Upper lobe of right lung (tissue), 1 donor: ENCODE results near the gene HDAC4. TPM values are rescaled to one million over a fixed set of nuclear protein-coding genes. Genes with fewer than 3 reads are reported as not detected.

Experiments
- ATAC-seq: fragments of 200-7000 bp; cut with Tn5 transposase; one replicate; pipeline ENCODE4 v1.9.1; 2020; ENCODE audit warnings: mild to moderate bottlenecking, moderate library complexity
- DNase-seq: peaks from one replicate; pipeline ENCODE4 v3.0.0-alpha.2; 2020
- H3K27ac ChIP-seq: fragments of 200-600 bp; one replicate; pipeline ENCODE4 v1.8.0; 2022
- H3K27me3 ChIP-seq: fragments of 200-600 bp; one replicate; pipeline ENCODE4 v1.8.0; 2022; ENCODE audit warnings: mild to moderate bottlenecking
- H3K36me3 ChIP-seq: fragments of 200-600 bp; one replicate; pipeline ENCODE4 v1.8.0; 2022
- H3K4me1 ChIP-seq: fragments of 200-600 bp; one replicate; pipeline ENCODE4 v1.8.0; 2022
- H3K4me3 ChIP-seq: fragments of 200-600 bp; one replicate; pipeline ENCODE4 v1.8.0; 2022; ENCODE audit warnings: mild to moderate bottlenecking
- H3K9me3 ChIP-seq: fragments of 200-600 bp; one replicate; pipeline ENCODE4 v1.8.0; 2022
- intact Hi-C: fragments of 100-400 bp; cut with DNase I; formaldehyde crosslinking; loops from one replicate; pipeline ENCODE4 v1.11.0; 2022
- total RNA-seq: library from RNA; stranded (reverse); fragmentation: NEBNext Ultra II Directional; extraction: Animal tissue kit (Norgen Biotek cat#: 25700); gene quantifications from one replicate; pipeline ENCODE4 v1.2.1, GENCODE V29; 2021
- TF ChIP-seq, protein P1 (sequence below): fragments of 200-600 bp; IDR thresholded peaks from one replicate; pipeline ENCODE4 v1.8.0; 2022; ENCODE audit warnings: antibody characterized with exemption
- donor health status: DM: no; HTN: yes; CAD: no; lungs with severe emphysema.

The HDAC4 gene
- total RNA-seq, 1 donor from 2014 or later, result 44.1 TPM

DNA sequence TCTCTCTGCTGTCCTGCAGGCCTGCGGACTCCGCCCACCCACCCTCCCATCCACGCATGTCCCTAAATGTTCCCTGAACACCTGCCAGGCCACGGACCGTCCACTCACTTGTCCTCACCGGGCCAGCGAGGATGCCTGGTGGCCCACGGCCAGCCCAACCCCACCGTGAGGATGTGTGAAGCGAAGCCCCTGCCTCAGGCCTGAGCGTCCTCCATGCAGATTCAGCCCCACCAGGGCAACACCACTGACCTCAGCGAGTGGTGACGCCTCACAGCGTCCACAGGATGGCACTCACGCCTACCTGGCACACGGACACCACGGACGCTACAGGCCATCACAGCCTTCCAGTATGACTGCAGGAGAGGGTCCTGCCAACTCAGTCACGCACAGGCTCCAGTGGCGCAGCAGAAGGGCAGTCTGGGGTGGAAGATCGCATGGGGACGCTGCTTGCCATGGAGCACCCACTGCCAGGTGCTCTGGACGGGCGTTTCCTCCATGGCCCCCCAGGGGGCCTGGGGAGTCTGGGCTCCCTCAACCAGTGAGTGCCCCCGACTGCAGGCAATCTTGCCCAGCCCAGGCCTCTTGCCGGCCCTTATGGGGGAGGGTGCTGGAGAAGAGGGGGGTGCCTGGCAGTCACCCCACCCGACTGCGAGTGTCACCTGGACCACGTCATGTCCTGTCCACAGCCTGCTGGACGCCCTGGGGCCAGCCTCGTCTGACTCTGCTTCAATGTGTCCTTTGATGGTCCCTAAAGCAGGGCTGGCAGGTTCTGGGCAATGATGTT, 25.4 kb downstream of the HDAC4 start:
- Histone ChIP-seq H3K4me3 (no peak overlapping the region), H3K36me3 (no peaks in the 10 kb centered on the region), H3K9me3 (no peaks in the 10 kb centered on the region), H3K27me3 (no peaks in the 10 kb centered on the region), H3K27ac (no peak overlapping the region), H3K4me1 (no peaks in the 10 kb centered on the region)
- peak; percentile 64 for DNase-seq
- peak; percentile 16 for ATAC-seq
- TF ChIP-seq, protein P1, sequence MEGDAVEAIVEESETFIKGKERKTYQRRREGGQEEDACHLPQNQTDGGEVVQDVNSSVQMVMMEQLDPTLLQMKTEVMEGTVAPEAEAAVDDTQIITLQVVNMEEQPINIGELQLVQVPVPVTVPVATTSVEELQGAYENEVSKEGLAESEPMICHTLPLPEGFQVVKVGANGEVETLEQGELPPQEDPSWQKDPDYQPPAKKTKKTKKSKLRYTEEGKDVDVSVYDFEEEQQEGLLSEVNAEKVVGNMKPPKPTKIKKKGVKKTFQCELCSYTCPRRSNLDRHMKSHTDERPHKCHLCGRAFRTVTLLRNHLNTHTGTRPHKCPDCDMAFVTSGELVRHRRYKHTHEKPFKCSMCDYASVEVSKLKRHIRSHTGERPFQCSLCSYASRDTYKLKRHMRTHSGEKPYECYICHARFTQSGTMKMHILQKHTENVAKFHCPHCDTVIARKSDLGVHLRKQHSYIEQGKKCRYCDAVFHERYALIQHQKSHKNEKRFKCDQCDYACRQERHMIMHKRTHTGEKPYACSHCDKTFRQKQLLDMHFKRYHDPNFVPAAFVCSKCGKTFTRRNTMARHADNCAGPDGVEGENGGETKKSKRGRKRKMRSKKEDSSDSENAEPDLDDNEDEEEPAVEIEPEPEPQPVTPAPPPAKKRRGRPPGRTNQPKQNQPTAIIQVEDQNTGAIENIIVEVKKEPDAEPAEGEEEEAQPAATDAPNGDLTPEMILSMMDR, result no peak
- intact Hi-C loops, result no loop called here

DNA sequence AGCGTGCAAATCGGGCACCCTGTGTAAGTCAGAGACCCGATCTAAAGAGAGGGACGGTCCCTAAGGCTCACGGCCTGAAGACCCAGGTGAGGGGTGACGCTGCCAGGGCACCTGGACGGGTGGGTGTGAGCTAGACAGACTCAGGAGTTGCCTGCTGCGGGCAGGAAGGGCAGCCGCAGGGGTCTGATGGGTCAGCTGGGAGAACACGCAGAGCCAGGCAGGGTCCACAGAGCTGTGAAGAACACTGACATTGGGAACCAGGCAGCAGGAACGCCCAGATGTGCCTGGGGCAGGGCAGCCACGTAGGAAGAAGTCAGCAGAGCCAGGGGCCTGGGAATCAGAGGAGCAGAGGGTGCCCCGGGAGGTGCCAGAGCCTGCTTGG, 25.9 kb downstream of the HDAC4 start:
- TF ChIP-seq, protein P1, result no peak
- intact Hi-C loops, result no loop called here
- no peaks in the 10 kb centered on the region for H3K27me3 ChIP-seq
- H3K36me3 ChIP-seq, result no peaks in the 10 kb centered on the region
- H3K9me3 ChIP-seq, result no peaks in the 10 kb centered on the region
- H3K4me3 ChIP-seq, result no peak overlapping the region
- H3K4me1 ChIP-seq, result no peaks in the 10 kb centered on the region
- ATAC-seq (no peak), DNase-seq (no peak)
- no peak overlapping the region for H3K27ac ChIP-seq

DNA sequence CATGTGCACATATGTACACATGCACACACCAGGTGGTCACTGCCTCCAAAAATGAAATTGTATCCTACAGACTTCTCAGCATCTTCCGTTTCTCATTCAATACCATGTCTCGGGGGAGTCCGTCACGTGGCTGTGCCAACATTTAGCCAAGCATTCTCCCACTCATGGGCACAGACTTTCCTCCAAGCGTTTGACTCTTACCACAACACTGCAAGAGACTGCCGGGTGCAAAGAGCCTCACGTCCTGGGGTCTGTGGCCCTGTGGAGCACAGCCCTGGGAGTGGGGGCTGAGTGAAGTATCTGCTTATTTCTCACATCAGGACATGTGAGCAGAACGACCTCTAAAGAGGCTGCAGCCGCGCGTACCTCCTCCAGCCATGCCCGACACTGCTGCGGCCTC, 28.0 kb downstream of the HDAC4 start:
- no peaks in the 10 kb centered on the region for H3K27me3 ChIP-seq

DNA sequence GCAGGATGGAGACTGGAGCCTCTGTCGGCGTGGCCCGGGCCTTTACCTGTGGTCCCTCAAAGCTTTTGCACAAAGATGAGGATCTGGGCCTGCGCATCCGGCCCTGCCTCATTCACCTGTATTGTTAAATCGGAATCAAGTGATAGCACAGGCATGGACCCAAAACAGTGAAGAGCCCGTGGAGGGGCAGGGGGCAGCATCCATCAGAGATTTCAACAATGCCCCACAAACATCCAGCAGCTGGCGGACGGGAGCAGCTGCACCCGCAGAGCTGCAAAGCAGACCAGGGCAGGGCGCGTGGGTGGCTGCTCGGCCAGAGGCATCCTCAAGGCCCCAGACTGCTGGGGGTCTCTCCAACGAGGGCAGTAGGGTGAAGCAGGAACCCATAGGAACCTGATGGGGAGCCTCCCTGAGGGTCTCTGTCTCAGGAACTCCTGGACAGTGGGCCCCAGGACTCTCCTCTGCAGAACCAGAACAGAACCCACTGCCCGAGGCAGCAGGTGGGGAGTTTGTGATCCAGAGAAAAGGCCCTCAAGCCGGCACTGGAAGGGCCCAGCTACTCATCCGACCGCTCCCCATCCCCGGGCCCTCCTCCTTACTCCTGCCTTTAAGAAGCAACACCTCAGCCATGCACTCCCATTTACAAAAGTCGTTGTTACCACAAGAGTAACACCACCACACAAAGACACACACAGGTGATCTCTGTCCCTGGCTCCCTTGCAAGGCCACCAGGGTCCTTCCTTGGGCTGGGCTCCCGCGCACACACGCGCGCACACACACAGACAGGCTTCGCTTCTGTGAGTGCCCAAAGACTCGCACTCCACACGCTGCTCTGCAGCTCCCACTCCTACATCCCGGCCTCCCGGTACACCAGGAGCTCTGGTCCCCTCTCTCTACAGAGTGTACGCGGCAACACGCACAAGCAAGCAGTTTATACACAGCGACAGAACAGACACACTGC, 28.8 kb downstream of the HDAC4 start:
- TF ChIP-seq, protein P1, result no peak
- H3K27me3 ChIP-seq, result no peaks in the 10 kb centered on the region
- H3K9me3 ChIP-seq, result no peaks in the 10 kb centered on the region
- DNase-seq (no peak), ATAC-seq (no peak)
- H3K4me3 ChIP-seq, result no peak overlapping the region
- no peak overlapping the region for H3K27ac ChIP-seq
- H3K36me3 ChIP-seq, result no peaks in the 10 kb centered on the region
- no peaks in the 10 kb centered on the region for H3K4me1 ChIP-seq
- intact Hi-C loops, result no loop called here

More for the DNA sequence above, 28.0 kb downstream of the HDAC4 start:
- Histone ChIP-seq H3K27ac (no peak overlapping the region), H3K4me3 (no peak overlapping the region), H3K9me3 (no peaks in the 10 kb centered on the region), H3K4me1 (no peaks in the 10 kb centered on the region), H3K36me3 (no peaks in the 10 kb centered on the region)
- TF ChIP-seq, protein P1, result no peak
- DNase-seq (no peak), ATAC-seq (no peak)
- intact Hi-C loops, result no loop called here

DNA sequence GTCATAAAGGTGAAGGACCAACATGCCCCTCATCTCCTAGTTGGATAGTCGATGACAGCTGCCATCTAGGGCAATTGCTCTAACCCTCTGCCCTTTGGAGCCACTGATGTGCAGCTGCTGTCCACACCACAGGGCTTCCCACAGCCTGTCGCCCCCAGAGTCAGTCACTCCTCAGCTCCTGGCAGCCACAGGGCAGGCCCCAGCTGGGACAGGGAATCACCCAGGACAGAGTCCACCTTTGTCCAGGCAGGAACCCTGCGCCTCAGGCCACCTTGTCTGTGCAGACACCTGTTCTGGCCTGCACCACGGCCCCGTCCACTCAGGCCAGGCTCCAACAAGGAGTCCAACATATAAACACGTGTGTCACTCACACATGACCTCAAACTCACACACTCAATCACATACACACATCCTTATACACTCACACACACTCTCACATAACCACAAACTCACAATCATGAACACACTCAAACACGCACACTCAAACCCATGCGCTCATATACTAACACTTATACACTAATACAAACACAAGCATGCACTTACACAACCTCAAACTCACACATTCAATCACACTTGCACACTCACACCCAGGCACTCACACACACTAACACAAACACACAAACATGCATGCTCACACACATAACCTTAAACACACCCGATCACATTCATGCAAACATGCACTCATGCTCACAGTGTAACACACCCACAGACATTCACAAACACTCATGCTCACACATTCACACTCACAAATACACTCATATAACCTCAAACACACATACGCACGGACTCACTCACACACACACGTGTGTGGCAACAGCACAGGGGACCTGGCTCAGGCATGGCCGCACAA, 29.7 kb downstream of the HDAC4 start:
- Histone ChIP-seq H3K27ac (no peak overlapping the region), H3K9me3 (no peaks in the 10 kb centered on the region), H3K4me3 (no peak overlapping the region), H3K36me3 (no peaks in the 10 kb centered on the region), H3K27me3 (no peaks in the 10 kb centered on the region), H3K4me1 (no peaks in the 10 kb centered on the region)
- intact Hi-C loops, result no loop called here
- TF ChIP-seq, protein P1, result no peak
- DNase-seq (no peak), ATAC-seq (no peak)
